Transverse colon (tissue), 4 donors: ENCODE measurements around the gene HOXB7. TPM values are rescaled to one million over a fixed set of nuclear protein-coding genes. Genes with fewer than 3 reads are reported as not detected.

Experiments
- DNase-seq: peaks from one replicate; pipeline ENCODE4 v3.0.0-alpha.2; 2019
- H3K27ac ChIP-seq, 4 donors: fragments of 200-600 bp; sonication (generic); 2 replicates each; pipeline ENCODE4 v1.5.1; 2016 to 2018; ENCODE audit warnings: inconsistent platforms in 4 of 4
- H3K27me3 ChIP-seq: fragments of 200-600 bp; sonication (generic); 2 replicates; pipeline ENCODE4 v1.5.1; 2017; ENCODE audit warnings: inconsistent platforms
- H3K36me3 ChIP-seq, 4 donors: fragments of 200-600 bp; sonication (generic); 2 replicates each; pipeline ENCODE4 v1.5.1; 2017 to 2019; ENCODE audit warnings: inconsistent platforms in 4 of 4
- H3K4me1 ChIP-seq, 4 donors: fragments of 200-600 bp; sonication (generic); 2 replicates each; pipeline ENCODE4 v1.5.1; 2017 to 2020; ENCODE audit warnings: inconsistent platforms in 4 of 4
- H3K4me3 ChIP-seq, 4 donors: fragments of 200-600 bp; sonication (generic); 1 replicate in 1 of 4; 2 replicates in 3 of 4; pipeline versions ENCODE4 v1.5.1 to v1.6.1; 2017 to 2019; ENCODE audit warnings: inconsistent platforms in 4 of 4
- H3K9me3 ChIP-seq, 2 donors: fragments of 200-600 bp; sonication (generic); 2 replicates each; pipeline ENCODE4 v1.5.1; 2017 to 2019; ENCODE audit warnings: inconsistent platforms in 2 of 2
- CTCF ChIP-seq, 5 experiments: fragments of 200-600 bp in 3 of 5; fragments of 450-650 bp in 2 of 5; sonication (generic) in 3 of 5; IDR thresholded peaks; 1 replicate in 2 of 5; 2 replicates in 3 of 5; pipeline ENCODE4 v1.5.1; 2016 to 2017; ENCODE audit warnings: antibody characterized with exemption in 5 of 5, inconsistent platforms in 3 of 5, mild to moderate bottlenecking in 2 of 5, moderate library complexity in 1 of 5
- EP300 ChIP-seq: sonication (generic); formaldehyde crosslinking; IDR thresholded peaks from one replicate; pipeline ENCODE4 v1.6.1; 2017; ENCODE audit warnings: antibody characterized with exemption, low read depth
- POLR2A ChIP-seq: fragments of 450-650 bp; IDR thresholded peaks from one replicate; pipeline ENCODE4 v1.6.1; 2016; ENCODE audit warnings: antibody characterized with exemption, mild to moderate bottlenecking, moderate library complexity
- POLR2AphosphoS5 ChIP-seq, 3 donors: sonication (generic); formaldehyde crosslinking; IDR thresholded peaks; one replicate each; pipeline ENCODE4 v1.6.1; 2016; ENCODE audit warnings: antibody characterized with exemption in 3 of 3
- WGBS, 2 donors: methylation state at CpG; one replicate each; pipeline ENCODE4 v1.1.5; 2018; ENCODE audit warnings: low coverage in 1 of 2; 5-methylcytosine and 5-hydroxymethylcytosine counted together
- in situ Hi-C, 4 donors: fragments of 200-750 bp; cut with MboI; loops; one replicate each; pipeline versions ENCODE4 v1.15.0 to v1.15.1; 2017; ENCODE audit warnings: low sequenced_read_pairs in 3 of 4, low pct_ligation_motif_present in 1 of 4, low pct_unique_long_range_greater_than_20kb in 1 of 4
- intact Hi-C: fragments of 100-400 bp; cut with DNase I; formaldehyde crosslinking; loops from one replicate; pipeline ENCODE4 v1.15.1; 2023; ENCODE audit warnings: low total_unique reads
- total RNA-seq, 4 donors: library from RNA; depleted of rRNA; stranded (reverse); fragments of >200 nt; gene quantifications; one replicate each; pipeline ENCODE4 v1.1.0, GENCODE V29; 2016

The HOXB7 gene
- total RNA-seq, 4 donors from 2014 or later, result 11.2 to 20.9 (median 16.7) TPM; not detected in 1

GRCh38 chr17:48637323-48638260, 26.8 kb upstream of the HOXB7 start:
- H3K27me3 ChIP-seq, result peaks cover 98% of the 10 kb centered on the region
- H3K4me1 ChIP-seq, result peaks cover 0 to 77% (median 46%) of the 10 kb centered on the region in 4 donors

GRCh38 chr17:48636177-48637018, 25.6 kb upstream of the HOXB7 start:
- 6 to 8% methylated on average over 20 to 34 of the region's 39 CpGs for WGBS, 2 donors
- Histone ChIP-seq H3K4me1 (peaks cover 0 to 82% (median 53%) of the 10 kb centered on the region in 4 donors), H3K4me3 (peak overlapping the region in 1 of 4 donors; percentile 25), H3K27me3 (peaks cover 97% of the 10 kb centered on the region), H3K27ac (peak overlapping the region; percentile 83 to 93 (median 88)), H3K36me3 (no peaks in the 10 kb centered on the region), H3K9me3 (no peaks in the 10 kb centered on the region)
- in situ Hi-C loops, result no loop called here
- peak; percentile 89 for DNase-seq
- TF ChIP-seq CTCF (IDR thresholded peaks at IDR 0.05) (peak; percentile 55 to 70 (median 67)), POLR2AphosphoS5 (IDR thresholded peaks at IDR 0.05) (peak in 1 of 3 donors; percentile 36), POLR2A (no peak)
- intact Hi-C loops, result no loop called here

More at GRCh38 chr17:48637323-48638260, 26.8 kb upstream of the HOXB7 start:
- intact Hi-C loops, result no loop called here
- in situ Hi-C loops, result no loop called here
- no peak for DNase-seq
- H3K9me3 ChIP-seq, result no peaks in the 10 kb centered on the region
- H3K4me3 ChIP-seq, result peak overlapping the region in 2 of 4 donors; percentile 2 to 25
- H3K36me3 ChIP-seq, result no peaks in the 10 kb centered on the region
- H3K27ac ChIP-seq, result peak overlapping the region; percentile 86 to 93 (median 90)
- no peak for TF ChIP-seq EP300
- no peak for TF ChIP-seq POLR2AphosphoS5 (IDR thresholded peaks at IDR 0.05)
- no peak for TF ChIP-seq POLR2A
- no peak for TF ChIP-seq CTCF (IDR thresholded peaks at IDR 0.05)
- WGBS, 2 donors, result 36 to 58% methylated on average over 10 to 18 of the region's 18 CpGs

GRCh38 chr17:48634493-48635208, 23.8 kb upstream of the HOXB7 start:
- intact Hi-C loops, result no loop called here
- DNase-seq, result peak; percentile 84
- WGBS, 2 donors, result 31 to 52% methylated on average over 7 to 20 of the region's 20 CpGs
- peak in 2 of 3 donors; percentile 9 to 12 for TF ChIP-seq POLR2AphosphoS5 (IDR thresholded peaks at IDR 0.05)
- TF ChIP-seq POLR2A, result no peak
- TF ChIP-seq CTCF (IDR thresholded peaks at IDR 0.05), result peak in 1 of 5 experiments; percentile 22
- no peak for TF ChIP-seq EP300
- peaks cover 97% of the 10 kb centered on the region for H3K27me3 ChIP-seq
- peak overlapping the region in 1 of 4 donors; percentile 39 for H3K4me3 ChIP-seq
- in situ Hi-C loops, result no loop called here
- peaks cover 0 to 69% (median 61%) of the 10 kb centered on the region in 4 donors for H3K4me1 ChIP-seq
- H3K36me3 ChIP-seq, result no peaks in the 10 kb centered on the region
- H3K9me3 ChIP-seq, result no peaks in the 10 kb centered on the region
- H3K27ac ChIP-seq, result peak overlapping the region; percentile 83 to 93 (median 88)
